HG03442 (cell line): ENCODE data around the gene DAAM2.

Experiments used
- ATAC-seq: cut with Tn5 transposase; IDR thresholded peaks from one replicate; pipeline ENCODE4 v1.9.1; 2021; ENCODE audit warnings: mild to moderate bottlenecking, moderate library complexity; ENCODE audit not compliant: unreplicated experiment

Gene DAAM2

DNA sequence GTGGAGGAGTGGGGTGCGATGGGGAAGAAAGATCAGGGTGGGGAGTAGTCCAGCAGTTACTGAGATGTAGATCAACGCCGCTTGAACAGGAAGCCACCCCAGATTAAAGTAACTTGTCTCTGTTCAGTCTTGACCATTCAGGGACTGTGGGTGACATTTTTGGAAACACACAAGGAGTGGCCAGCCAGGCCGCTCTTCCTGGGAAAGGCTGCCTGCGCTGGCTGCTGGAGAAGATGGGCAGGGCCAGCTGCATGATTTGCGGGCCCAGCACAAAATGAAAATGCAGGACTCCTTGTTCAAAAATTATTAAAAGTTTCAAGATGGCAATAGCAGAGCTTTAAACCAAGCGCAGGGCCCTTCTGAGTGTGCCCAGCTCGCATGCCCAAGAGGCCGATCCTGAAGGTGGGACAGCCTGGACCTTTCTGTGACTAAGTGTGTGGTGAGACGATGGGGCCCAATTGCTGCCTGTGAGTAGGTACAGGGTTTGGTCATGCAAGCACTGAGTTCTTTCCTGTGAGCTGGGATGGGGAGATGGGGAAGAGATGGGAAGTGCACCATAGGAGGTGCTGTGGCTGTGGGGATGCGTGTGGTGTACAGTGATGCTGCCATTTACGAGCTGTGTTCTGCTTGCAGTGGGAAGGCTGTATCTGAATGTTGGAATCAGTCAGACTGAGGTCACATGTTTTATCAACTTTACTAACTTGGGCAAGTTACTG, 51.3 kb downstream of the DAAM2 start:
- ATAC-seq, result no peak

DNA sequence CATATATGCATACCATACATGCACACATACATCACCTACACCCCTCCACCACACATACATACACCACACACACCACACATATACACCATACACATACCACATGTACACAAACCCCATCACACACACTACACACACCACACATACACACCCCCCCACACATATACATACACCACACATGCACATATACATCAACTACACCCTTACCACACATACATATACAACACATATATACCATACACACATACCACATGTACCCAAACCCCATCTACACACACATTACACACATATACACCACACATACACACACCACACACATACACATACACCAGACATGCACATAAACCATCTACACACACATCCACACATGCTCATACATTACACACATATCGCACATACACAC, 52.7 kb downstream of the DAAM2 start:
- no peak for ATAC-seq

DNA sequence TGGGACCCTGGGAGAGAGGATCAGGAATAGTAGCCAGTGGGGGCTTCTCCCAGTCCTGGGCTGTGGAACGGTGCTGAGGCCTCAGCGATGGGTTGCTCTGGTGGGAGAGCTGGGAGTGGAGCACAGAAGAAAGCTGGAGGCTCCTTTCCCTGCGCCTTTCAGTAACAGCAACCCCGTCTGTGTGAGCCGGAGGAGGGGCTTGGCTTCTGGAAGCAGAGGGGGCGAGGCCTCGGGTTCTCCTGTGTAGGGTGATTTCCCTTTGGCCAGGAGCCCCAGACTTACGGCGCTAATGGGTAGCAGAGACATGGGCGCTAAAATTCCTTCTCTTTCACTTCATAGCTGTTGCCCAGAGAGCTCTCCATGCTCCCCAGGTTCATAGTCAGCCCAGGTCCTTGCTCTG, 55.0 kb downstream of the DAAM2 start:
- no peak for ATAC-seq

DNA sequence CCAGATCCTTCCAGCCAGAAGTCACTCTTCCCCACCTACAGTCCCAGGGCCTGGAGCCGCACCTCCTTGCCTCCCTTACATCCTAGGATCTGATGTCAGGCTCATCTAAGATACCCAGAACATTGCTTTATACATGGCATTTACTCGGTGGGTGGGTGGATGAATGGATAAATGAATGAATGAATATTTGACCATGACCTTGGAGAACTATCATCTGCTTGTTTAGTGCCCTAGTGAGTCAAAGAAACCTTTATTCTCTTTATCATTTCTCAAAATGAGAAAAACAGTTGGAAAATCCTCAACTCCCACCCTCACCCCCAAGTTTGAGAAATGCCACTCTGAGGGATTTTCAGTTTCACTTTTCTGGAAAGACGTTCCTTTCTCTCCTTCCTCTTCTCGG, 56.0 kb downstream of the DAAM2 start:
- no peak for ATAC-seq

DNA sequence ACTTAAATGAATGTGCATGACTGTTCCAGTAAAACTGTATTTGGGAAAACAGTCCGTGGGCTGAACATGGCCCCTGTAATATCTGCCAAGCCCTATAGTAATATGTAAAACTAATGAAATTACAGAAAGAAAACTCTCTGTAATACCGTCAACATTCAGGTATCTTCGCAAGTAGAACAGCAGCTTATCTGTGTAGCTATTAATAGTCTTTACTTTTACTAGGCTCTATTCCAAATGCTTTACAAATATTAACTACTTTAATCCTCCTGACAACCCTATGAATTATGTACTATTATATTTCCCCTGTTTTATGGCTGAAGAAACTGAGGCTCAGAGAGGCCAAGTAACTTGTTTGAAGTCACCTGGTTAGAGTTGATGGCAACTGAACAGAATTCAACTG, 57.1 kb downstream of the DAAM2 start:
- ATAC-seq, result no peak

DNA sequence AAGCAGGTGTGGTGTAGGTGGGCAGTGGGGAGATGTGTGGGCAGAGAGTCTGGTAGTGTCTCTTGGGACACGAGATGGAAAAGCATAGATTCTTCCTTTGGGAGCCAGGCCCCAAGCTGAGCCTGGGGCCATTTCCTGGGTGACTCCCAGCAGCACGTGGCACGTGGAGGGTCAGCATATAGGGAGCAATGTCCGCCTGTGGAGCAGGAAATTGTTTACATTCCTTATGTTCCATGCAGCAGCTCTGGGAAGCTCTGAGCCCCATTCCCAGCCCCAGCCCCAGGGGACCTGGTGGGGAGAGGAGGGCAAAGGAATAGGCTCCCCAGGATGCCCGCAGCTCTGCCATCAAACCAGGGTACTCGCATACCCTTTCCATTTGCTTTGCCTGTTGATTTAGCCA, 57.6 kb downstream of the DAAM2 start:
- ATAC-seq, result no peak

DNA sequence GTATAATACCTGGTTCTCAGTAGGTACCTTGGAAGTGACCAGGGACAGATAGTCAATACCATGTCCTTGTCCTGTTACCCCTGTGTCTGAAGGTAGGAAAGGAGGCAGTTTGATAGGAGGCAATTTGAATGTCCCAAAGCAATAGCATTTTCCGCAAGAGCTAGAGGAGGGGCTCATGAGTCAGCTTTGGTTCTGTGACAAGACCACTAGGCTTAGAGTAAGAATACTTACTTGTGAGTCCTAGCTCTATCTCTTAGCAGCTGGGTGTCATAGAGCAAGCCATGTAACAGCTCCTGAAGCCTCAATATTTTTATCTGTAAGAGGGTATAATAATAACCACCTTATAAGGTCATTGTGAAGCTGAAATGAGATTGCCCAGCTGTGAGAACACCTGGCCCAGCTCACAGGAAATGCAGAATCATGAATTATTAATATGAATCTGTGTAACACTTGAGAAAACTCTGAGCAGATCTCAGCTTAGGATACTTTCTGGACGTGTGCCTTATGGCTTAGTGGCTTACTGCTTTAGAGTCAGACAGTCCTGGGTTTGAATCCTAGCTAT, 58.6 kb downstream of the DAAM2 start:
- no peak for ATAC-seq

DNA sequence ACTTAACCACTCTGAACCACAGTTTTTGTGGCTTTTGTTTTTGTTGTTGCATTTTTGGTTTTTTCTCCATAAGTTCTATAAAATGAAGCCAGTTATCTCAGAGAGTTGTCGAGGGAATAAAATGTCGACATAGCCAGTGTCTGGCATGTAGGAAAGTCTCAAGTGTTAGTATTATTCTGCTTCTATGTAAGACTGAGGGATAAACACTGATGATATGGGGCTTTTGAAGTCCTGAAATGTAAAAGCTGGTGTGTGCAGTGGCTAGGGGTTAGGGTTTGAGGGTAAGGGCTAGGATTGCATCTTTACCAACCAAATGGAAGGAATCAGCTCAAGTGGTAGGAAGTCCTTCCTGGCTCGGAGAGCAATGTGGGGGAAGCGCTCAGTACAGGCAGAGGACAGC, 59.2 kb downstream of the DAAM2 start:
- no peak for ATAC-seq

DNA sequence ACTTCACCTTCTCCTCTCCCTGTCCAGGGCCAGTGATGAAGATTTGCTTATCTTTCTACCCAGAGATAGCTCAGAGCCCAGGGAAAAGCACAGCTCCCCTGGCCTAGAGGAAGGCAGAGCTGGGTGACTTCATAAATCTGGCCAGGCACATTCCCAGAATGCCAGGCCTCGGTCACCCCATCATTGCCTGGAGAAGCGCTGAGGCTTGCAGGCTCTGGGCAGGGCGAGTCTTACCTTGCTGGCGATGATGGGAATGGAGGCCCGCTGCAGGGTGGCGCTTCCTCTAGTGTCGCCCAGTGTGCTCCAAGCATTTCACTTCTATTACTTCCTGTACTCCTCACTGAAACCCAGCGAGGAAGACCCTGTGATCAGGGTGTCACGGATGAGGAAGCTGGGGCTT, 60.1 kb downstream of the DAAM2 start:
- no peak for ATAC-seq

DNA sequence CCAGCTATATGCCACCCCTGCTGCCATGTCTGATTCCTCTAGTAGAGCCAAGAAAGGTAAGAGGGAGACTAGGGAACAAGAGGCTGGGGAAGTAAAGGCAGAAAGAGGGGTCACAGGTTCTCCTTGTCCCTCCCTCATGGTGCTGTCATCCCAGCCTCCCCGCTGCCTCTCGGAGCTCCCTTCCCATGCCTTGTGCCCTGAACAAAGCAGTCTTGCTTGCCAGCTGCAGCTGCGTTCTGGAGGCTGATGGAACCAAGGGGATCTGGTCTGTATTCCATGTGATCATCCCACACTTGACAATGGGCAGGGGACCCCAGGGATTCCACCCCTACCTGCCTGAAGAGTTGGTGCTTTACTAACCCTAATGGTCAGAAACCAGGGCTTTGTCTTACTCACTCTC, 61.4 kb downstream of the DAAM2 start:
- ATAC-seq, result no peak

DNA sequence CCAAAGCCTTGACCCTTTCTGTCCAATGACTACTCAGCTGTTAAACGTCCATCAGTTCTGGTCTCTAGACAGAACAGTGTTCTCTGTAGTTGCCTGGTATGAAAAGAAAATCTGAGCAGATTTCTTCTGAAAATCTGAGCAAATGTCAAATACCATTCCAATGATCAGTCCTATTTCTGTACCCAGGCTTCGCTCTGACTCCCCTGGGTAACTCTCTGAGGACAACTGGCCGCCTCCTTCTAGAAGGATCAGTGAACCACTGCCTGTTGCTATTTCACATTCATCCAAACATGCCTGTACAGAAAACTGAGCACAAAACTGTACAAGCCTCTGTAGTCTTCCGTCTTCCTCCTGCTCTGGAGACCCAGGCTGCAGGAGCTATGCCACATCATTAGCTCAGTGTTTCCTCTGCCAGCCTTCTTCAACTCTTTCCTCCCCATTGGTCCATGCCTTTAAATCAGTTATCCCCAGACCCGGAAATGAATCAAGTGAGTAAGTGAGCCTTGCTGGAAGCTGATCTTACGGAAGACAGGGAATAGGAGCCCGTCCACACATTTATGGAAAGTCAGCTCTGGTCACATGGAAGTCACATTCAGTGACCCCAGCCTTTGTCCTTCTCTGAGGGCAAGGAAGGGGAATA, 63.3 kb downstream of the DAAM2 start:
- no peak for ATAC-seq

DNA sequence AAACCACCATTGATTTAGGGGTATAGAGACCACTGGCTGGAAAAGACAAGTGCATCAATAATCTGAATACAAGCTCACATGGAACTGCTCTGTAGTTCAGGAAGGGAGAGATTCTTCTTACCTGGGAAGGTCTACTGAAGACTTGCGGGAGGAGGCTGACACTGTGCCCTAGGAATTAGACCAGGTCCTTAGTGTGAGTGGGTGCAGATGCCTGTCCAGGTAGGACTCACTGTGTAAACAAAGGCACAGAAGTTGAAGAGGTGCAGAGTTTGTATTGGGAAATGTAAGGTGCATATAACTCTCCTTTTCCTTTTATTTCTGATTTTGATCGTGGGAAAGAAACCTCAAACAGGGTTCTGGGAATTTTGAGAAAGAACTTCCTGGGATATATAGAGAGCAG, 66.8 kb downstream of the DAAM2 start:
- no peak for ATAC-seq

DNA sequence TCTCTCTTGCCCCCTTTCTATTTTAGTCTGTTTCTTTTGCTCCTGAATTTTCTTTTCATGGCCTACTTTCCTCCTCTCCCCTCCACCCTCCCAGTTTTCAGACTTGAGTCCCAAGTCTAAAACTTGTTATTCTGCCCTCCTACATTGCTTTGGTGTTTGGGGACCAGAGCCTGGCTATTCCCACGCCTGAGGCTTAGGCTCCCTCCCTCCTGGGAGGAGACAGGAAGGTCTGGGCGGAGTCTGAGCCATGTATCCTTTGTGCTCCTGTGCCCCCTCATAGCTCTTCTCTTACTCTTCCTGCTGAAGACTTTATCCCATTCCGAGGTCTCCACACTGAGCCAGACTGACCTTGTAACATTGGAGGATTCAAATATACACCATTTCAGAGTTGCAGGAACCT, 69.5 kb downstream of the DAAM2 start:
- no peak for ATAC-seq

DNA sequence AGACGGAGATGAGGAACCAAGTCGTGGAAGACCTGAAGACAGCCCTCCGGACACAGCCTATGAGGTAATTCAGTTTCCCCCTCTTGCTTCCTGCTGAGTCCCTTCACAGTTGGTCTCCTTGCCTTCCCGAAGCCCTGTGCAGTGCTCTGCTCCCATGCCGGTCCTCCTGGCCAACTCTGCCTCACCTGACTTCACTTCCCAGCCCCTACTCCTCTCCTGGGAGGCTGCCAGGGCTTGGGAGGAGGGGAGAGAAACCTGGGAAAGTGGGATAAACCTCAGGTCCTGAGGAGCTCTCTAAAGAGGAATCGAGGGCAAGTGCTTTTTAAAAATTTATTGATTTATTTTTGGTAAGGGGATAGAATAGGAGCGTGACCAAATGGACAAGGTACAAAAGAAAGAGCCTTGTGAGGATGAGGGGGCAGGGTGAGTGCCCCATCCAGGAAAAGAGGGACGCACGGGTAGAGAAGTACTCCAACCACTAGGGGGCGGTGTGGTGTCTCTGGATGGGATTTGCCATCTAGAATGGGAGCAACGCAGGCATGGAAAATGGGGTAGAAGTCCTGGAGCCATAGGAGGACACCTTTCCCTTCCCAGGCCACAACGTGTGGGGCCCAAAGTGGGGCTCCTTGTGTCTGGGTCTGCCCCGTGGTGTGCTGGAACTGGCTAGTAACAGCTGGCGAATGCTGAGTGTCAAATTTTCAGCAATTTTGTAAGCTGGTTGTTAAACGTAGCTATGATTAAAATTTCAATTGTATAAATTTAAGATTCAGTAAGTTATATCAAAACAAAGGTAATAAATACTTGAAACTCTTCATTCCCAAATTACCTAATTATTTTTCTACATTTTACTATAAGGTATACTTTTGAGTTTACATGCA, 73.1 kb downstream of the DAAM2 start:
- ATAC-seq, result no peak

DNA sequence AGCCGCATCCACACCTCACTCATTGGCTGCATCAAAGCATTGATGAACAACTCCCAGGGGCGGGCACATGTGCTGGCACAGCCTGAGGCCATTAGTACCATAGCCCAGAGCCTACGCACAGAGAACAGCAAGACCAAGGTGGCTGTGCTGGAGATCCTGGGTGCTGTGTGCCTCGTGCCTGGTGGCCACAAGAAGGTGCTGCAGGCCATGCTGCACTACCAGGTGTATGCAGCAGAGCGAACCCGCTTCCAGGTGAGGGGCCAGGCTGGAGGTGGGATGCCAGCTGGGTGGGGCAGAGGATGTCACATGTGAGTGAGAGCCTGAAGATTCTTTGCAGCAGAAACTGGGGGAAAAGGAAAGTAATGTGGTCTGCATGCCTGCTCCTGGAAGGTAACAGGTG, 75.4 kb downstream of the DAAM2 start:
- ATAC-seq, result no peak

DNA sequence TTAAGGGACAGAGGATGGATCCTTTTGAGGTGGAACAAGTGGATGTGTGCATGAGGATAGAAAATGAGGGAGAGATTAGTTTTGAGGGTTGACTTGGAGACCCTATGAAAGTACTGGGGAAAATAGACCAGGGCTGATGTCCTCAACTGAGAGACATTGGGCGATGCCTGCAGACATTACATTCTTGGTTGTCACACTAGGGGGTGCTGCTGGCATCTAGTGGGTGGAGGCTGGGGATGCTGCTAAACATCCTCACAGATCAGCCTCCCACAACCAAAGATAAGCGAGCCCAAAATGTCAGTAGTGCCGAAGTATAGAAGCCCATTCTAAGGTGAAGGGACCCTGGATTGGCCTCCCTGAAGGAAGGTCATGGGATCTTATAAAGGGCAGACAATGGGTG, 78.8 kb downstream of the DAAM2 start:
- ATAC-seq, result no peak

DNA sequence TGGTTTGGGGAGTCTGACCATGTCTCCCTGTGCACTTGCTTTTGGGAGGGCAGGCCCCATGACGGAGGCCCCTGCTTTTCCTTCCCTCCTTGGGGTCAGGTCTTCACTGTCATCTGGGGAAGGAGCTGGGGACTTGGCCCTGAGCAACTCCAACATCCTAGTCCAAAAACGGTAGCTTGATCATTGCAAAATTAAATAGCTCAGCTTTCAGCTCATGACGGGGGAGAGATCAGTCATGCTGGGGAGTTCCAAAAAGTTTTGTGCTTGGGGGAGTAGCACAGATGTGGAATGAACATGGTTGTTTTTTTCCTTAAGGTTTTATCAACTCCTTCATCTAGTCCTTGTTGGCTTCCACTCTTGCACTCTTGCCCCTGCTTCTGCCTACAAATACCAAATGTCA, 81.3 kb downstream of the DAAM2 start:
- ATAC-seq, result no peak

DNA sequence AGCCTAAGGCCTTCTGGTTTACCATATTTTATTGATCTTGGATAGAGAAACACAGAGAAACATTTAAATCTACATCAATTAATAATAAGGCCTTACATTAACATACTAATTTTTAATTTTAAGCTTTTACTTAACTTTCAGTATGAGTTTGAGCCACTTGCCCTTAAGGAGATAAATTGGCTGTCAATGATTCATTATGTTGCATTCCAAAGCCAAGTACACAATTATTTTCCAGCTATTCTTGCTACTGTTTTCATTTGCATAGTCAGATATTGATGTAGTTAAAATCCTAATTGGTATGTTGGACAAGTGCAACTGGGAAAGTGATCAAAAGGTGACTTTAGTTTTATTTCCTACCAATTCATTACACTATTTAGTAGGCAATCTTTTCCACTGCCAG, 83.9 kb downstream of the DAAM2 start:
- ATAC-seq, result no peak

DNA sequence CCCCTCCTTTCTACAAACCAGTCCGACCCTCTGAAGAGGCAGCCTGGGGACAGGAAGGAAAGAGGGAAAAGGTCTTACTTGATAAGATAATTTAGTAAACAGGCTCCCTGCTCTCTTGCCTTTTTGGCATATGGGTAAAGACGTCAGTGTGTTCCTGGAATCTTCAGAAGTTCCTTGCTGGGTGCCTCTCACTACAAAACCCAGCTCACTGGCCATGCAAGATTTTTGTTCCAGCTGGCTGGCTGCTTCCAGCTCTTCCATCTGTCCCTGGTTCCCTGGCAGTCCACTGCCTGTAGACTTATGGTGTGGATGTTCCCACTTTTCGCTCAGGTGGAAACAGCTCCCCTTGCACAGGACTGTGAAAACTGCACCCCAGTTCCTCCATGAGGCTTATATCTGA, 84.7 kb downstream of the DAAM2 start:
- ATAC-seq, result no peak

DNA sequence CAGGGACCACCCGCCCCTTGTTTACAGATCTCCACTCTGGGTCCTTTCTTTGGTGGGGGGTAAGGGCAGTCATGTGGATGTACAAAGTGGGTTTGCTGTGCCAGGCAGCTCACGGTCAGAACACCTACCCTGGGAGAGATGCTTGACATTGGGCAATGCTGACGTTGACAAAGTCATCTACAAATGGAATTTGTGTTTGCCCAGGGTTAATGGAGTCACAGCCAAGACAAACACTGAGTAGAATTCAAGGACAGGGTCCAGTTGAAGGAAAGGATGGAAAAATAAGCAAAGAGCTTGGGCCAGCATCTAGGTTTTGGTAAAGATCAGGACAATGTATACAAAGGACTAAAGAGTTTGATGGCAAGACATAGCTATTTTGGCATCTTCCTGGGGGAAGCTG, 87.4 kb downstream of the DAAM2 start:
- no peak for ATAC-seq

DNA sequence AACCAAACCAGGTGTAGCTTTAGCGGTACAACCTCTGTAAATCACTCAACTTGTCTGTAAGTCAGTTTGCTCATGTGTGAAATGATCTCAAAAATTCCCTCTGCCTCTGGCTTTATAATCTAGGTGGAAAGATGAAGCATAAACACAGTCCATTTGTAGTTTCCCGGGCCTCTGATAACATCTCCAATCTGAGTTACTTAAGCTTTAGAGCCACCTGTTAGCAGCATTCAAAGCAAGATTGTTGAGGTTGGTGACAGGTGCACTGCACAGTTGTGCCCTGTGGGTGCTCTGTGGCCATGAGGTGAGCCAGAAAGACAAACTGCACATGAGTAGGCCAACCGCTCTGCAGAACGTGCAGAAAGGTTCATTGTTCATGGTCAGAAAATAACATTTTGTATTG, 88.4 kb downstream of the DAAM2 start:
- ATAC-seq, result no peak
